Type B pancreatic cell (in vitro differentiated cells): ENCODE measurements around the gene TMEM154. TPM values are rescaled to one million over a fixed set of nuclear protein-coding genes. Genes with fewer than 3 reads are reported as not detected.

Source experiments
- DNase-seq: peaks from one replicate; pipeline ENCODE4 v3.0.0; 2021; ENCODE audit warnings: mixed read lengths; ENCODE audit not compliant: unreplicated experiment; ENCODE audit errors: extremely low spot score
- H3K27ac Mint-ChIP-seq: 2 replicates; pipeline ENCODE4 v1.8.0; 2021; ENCODE audit warnings: mild to moderate bottlenecking, mixed read lengths
- H3K27me3 Mint-ChIP-seq: 2 replicates; pipeline ENCODE4 v1.8.0; 2021; ENCODE audit warnings: mixed read lengths
- H3K36me3 Mint-ChIP-seq: 2 replicates; pipeline ENCODE4 v1.8.0; 2021; ENCODE audit warnings: mixed read lengths
- H3K4me1 Mint-ChIP-seq: one replicate; pipeline ENCODE4 v1.8.0; 2021; ENCODE audit warnings: mixed read lengths; ENCODE audit not compliant: unreplicated experiment
- H3K4me3 Mint-ChIP-seq: 2 replicates; pipeline ENCODE4 v1.8.0; 2021; ENCODE audit warnings: mild to moderate bottlenecking, mixed read lengths
- H3K9me3 Mint-ChIP-seq: 2 replicates; pipeline ENCODE4 v1.8.0; 2021; ENCODE audit warnings: mixed read lengths
- total RNA-seq: library from RNA; stranded (reverse); gene quantifications from 2 replicates; pipeline ENCODE4 v1.2.1, GENCODE V29; 2021; ENCODE audit warnings: low replicate concordance
- TF ChIP-seq, protein P1 (sequence below): fragments of 200-600 bp; sonication (generic); conservative IDR thresholded peaks from 2 replicates; pipeline ENCODE4 v1.5.0; 2021; ENCODE audit warnings: antibody characterized with exemption, mild to moderate bottlenecking

The TMEM154 gene
- total RNA-seq, 1 donor from 2014 or later, result 11.1 TPM

DNA sequence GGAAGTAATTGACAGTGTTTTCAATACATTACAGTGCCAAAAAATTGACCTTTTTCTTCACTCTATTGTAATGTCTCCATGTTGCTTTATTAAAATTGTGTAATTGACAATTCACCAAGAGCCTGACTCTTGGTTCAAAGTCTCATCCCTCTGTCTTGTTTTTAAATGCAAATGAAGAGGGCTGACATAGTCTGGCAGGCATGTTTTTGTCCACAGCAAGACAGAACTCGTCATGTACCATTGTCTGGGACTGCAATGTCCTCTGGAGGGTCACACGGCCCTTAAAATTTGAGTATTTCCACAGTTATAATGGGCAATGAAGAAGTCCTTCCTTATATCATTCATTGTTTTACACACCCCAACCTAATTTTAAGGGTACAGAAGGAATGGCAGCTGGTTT, 105.9 kb downstream of the TMEM154 start:
- Mint-ChIP-seq H3K27me3 (no peaks in the 10 kb centered on the region), H3K27ac (no peak overlapping the region), H3K36me3 (no peaks in the 10 kb centered on the region), H3K9me3 (peaks cover 6% of the 10 kb centered on the region), H3K4me3 (no peak overlapping the region), H3K4me1 (peaks cover 15% of the 10 kb centered on the region)
- TF ChIP-seq, protein P1, sequence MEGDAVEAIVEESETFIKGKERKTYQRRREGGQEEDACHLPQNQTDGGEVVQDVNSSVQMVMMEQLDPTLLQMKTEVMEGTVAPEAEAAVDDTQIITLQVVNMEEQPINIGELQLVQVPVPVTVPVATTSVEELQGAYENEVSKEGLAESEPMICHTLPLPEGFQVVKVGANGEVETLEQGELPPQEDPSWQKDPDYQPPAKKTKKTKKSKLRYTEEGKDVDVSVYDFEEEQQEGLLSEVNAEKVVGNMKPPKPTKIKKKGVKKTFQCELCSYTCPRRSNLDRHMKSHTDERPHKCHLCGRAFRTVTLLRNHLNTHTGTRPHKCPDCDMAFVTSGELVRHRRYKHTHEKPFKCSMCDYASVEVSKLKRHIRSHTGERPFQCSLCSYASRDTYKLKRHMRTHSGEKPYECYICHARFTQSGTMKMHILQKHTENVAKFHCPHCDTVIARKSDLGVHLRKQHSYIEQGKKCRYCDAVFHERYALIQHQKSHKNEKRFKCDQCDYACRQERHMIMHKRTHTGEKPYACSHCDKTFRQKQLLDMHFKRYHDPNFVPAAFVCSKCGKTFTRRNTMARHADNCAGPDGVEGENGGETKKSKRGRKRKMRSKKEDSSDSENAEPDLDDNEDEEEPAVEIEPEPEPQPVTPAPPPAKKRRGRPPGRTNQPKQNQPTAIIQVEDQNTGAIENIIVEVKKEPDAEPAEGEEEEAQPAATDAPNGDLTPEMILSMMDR, result no peak
- no peak for DNase-seq

GRCh38 chr4:152572417-152573086, 107.2 kb downstream of the TMEM154 start:
- H3K4me1 Mint-ChIP-seq, result peaks cover 9% of the 10 kb centered on the region
- DNase-seq, result no peak
- no peaks in the 10 kb centered on the region for H3K27me3 Mint-ChIP-seq
- H3K9me3 Mint-ChIP-seq, result peaks cover 6% of the 10 kb centered on the region
- peak overlapping the region; percentile 50 for H3K4me3 Mint-ChIP-seq
- peak overlapping the region; percentile 67 for H3K27ac Mint-ChIP-seq
- H3K36me3 Mint-ChIP-seq, result no peaks in the 10 kb centered on the region
- TF ChIP-seq, protein P1, result no peak

GRCh38 chr4:152571770-152572169, 108.0 kb downstream of the TMEM154 start:
- no peak for DNase-seq
- H3K4me1 Mint-ChIP-seq, result peaks cover 9% of the 10 kb centered on the region
- peaks cover 6% of the 10 kb centered on the region for H3K9me3 Mint-ChIP-seq
- H3K36me3 Mint-ChIP-seq, result no peaks in the 10 kb centered on the region
- no peak overlapping the region for H3K27ac Mint-ChIP-seq
- no peaks in the 10 kb centered on the region for H3K27me3 Mint-ChIP-seq
- H3K4me3 Mint-ChIP-seq, result no peak overlapping the region
- TF ChIP-seq, protein P1, result no peak

DNA sequence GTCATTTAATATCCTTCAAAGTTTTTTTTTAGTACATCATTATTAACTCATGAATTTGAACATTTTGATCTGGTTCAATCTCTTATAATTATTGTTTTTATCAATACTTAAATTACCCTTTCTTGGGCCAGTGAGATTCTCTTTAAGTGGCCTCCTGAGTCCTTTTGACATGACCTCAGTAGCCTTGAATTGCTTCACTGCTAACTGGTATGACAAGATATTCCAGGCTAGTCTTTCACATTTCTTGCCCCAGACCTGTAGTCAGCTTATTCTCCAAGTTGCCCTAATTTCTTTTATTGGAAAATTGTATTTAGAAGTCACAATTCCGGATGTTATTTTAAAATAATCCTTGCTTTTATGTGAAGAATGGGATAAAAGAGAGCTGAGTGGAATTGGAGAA, 108.5 kb downstream of the TMEM154 start:
- TF ChIP-seq, protein P1, result no peak
- Mint-ChIP-seq H3K36me3 (no peaks in the 10 kb centered on the region), H3K27ac (no peak overlapping the region), H3K27me3 (no peaks in the 10 kb centered on the region), H3K4me1 (peaks cover 9% of the 10 kb centered on the region), H3K9me3 (peaks cover 6% of the 10 kb centered on the region), H3K4me3 (no peak overlapping the region)
- DNase-seq, result no peak

Other genes starting within 250 kb of the TMEM154 start
- gene FBXW7, start 143.9 kb downstream of the TMEM154 start, total RNA-seq, result 49.3 and 53.0 TPM in 2 replicates
- 0.98 and 1.8 TPM in 2 replicates for gene TIGD4, start 99.7 kb upstream of the TMEM154 start, total RNA-seq
- gene ARFIP1, start 100.0 kb upstream of the TMEM154 start, total RNA-seq, result 32.5 and 40.3 TPM in 2 replicates